ENCODE results near the gene DGUOK. TPM values are rescaled to one million over a fixed set of nuclear protein-coding genes. Genes with fewer than 3 reads are reported as not detected.

The DGUOK gene
- total and polyA plus RNA-seq, 7 donors = 31.6 to 132 (median 48.1) TPM

- Histone ChIP-seq H3K4me1 (no peaks in the 10 kb centered on the region), H3K4me3 (no peak overlapping the region), H3K9me3 (no peaks in the 10 kb centered on the region), H3K27ac (no peak overlapping the region), H3K36me3 (no peaks in the 10 kb centered on the region), H3K27me3 (no peaks in the 10 kb centered on the region)
- WGBS, 2 donors = 90 to 92% methylated on average over 3 of the region's 3 CpGs
- intact Hi-C loops (cut with DNase I) = no loop called here
- no peak for DNase-seq
- TF ChIP-seq CTCF (IDR thresholded peaks at IDR 0.05) (no peak), POLR2A (IDR thresholded peaks at IDR 0.05) (no peak), EP300 (IDR thresholded peaks at IDR 0.05) (no peak), POLR2AphosphoS5 (IDR thresholded peaks at IDR 0.05) (no peak)
These were observed 38.4 kb downstream of the DGUOK start for GRCh38 chr2:73965053-73965452.

DNA sequence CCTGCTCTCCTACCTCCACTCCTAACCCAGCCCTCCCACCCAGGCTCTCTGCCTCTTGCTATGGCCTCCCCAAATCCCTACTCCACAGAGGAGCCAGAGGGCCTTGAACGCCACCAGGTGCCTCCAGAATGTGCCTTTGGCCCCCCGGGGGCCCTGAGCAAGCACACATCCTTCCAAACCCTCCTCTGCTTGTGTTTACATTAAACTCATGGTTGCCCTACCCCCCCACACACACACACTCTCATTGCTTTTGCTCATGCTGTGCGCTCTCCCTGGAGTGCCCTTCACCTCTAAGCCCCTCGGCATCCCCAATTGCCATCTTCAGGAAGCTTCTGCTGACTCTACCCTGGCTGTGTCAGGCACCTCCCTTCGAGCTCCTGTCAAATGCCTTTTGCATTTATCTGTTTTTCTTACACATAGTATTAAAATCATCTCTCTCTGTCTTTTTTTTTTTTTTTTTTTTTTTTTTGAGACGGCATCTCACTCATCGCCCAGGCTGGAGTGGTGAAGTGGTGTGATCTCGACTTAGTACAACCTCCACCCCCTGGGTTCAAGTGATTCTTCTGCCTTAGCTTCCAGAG lies 41.8 kb downstream of the DGUOK start:
- H3K27ac ChIP-seq = no peak overlapping the region
- H3K4me1 ChIP-seq = peaks cover 0 to 18% (median 16%) of the 10 kb centered on the region in 4 donors
- H3K27me3 ChIP-seq = no peaks in the 10 kb centered on the region
- intact Hi-C loops (cut with DNase I) = no loop called here
- H3K36me3 ChIP-seq = no peaks in the 10 kb centered on the region
- WGBS, 2 donors = 93 to 97% methylated on average over 8 of the region's 8 CpGs
- no peak for TF ChIP-seq CTCF (IDR thresholded peaks at IDR 0.05)
- TF ChIP-seq POLR2A (IDR thresholded peaks at IDR 0.05) = no peak
- TF ChIP-seq POLR2AphosphoS5 (IDR thresholded peaks at IDR 0.05) = no peak
- no peak for TF ChIP-seq EP300 (IDR thresholded peaks at IDR 0.05)
- no peaks in the 10 kb centered on the region for H3K9me3 ChIP-seq
- no peak overlapping the region for H3K4me3 ChIP-seq
- DNase-seq = no peak

DNA sequence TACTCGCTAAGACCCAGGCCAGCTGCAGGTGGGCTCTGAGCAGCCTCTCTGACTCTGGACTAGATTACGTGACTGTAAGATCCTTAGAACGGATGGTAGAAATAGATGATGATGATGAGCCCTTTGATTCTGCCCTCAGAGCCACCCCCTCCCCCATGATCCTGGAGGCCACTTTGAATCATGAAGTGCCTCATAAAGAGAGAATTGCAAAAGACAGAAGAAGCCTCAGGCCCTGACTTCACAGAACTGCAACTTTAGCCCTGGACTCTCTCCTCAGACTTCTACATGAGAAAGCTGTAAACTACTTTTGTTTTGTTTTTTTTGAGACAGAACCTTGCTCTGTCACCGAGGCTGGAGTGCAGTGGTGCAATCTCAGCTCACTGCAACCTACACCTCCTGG lies 42.7 kb downstream of the DGUOK start:
- H3K36me3 ChIP-seq = no peaks in the 10 kb centered on the region
- intact Hi-C loops (cut with DNase I) = no loop called here
- H3K4me1 ChIP-seq = peaks cover 0 to 18% (median 16%) of the 10 kb centered on the region in 4 donors
- H3K27ac ChIP-seq = no peak overlapping the region
- no peak for DNase-seq
- no peak overlapping the region for H3K4me3 ChIP-seq
- H3K9me3 ChIP-seq = no peaks in the 10 kb centered on the region
- no peaks in the 10 kb centered on the region for H3K27me3 ChIP-seq
- 81 to 82% methylated on average over 4 of the region's 4 CpGs for WGBS, 2 donors
- no peak for TF ChIP-seq EP300 (IDR thresholded peaks at IDR 0.05)
- no peak for TF ChIP-seq POLR2AphosphoS5 (IDR thresholded peaks at IDR 0.05)
- TF ChIP-seq CTCF (IDR thresholded peaks at IDR 0.05) = no peak
- TF ChIP-seq POLR2A (IDR thresholded peaks at IDR 0.05) = no peak

DNA sequence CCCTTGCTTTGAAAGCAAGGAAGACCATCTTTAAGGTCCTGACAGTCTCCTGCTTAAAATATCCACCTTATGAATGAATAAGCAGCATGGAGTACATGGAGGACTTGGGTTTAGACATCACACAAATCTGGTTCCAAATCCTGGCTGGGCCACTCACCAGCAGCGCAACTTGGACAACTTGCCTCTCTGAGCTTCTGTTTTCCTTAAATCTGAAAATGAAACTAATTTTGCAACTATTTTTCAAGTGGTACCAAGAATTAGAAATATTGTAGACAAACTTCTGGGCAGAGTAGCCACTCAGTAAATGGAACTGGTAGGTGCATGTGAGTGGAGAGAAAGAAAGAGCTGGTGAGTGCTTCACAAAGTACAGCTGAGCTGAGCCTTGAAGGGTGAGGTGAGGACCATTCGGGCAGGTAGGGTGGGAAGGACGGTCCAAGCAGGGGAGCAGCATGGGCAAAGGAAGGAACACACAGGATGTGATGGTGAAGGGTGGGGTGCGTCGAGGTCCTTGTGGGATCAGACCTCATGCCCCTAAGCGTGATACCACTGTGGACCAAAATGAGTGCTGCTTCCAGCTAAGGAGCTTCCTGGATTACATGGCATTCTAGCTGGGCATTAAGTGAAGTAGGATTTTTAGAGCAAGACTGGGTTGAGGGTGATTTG lies 43.6 kb downstream of the DGUOK start:
- TF ChIP-seq CTCF (IDR thresholded peaks at IDR 0.05) (no peak), POLR2AphosphoS5 (IDR thresholded peaks at IDR 0.05) (no peak), POLR2A (IDR thresholded peaks at IDR 0.05) (no peak), EP300 (IDR thresholded peaks at IDR 0.05) (no peak)
- peaks cover 0 to 18% (median 16%) of the 10 kb centered on the region in 4 donors for H3K4me1 ChIP-seq
- H3K27me3 ChIP-seq = no peaks in the 10 kb centered on the region
- H3K36me3 ChIP-seq = no peaks in the 10 kb centered on the region
- H3K9me3 ChIP-seq = no peaks in the 10 kb centered on the region
- H3K4me3 ChIP-seq = no peak overlapping the region
- peak overlapping the region in 3 of 4 donors; percentile 29 to 56 (median 39) for H3K27ac ChIP-seq
- DNase-seq = no peak
- intact Hi-C loops (cut with DNase I) = no loop called here
- 61 to 90% methylated on average over 6 of the region's 6 CpGs for WGBS, 2 donors

All from sigmoid colon (tissue), 7 donors.